NOMO-1 (cell line): Measurements from ENCODE around the gene EBF3.

ENCODE experiments used
- DNase-seq, 2 experiments: peaks; one replicate each; lab custom pipeline; 2025; ENCODE audit not compliant: unreplicated experiment in 2 of 2; lab: John Stamatoyannopoulos, UW

Gene EBF3

DNA sequence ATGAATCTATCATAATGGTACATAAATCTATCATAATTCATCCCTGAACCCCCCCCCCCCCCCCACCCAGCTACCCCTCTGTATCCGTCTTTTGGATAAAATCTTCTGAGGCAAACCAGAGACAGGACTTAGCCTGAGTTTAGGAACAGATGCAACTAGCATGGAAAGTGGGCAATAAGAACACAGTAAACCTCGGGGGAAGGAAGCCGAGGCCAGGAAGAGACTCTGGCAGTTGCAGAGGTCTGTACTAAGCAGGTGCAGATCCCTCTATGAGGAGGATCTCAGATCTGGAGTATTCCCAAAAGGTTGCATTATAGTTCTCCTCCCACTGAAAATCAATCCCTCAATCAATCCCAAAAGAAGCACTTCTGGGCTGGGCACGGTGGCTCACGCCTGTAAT, 87.2 kb downstream of the EBF3 start:
- no peak for DNase-seq

DNA sequence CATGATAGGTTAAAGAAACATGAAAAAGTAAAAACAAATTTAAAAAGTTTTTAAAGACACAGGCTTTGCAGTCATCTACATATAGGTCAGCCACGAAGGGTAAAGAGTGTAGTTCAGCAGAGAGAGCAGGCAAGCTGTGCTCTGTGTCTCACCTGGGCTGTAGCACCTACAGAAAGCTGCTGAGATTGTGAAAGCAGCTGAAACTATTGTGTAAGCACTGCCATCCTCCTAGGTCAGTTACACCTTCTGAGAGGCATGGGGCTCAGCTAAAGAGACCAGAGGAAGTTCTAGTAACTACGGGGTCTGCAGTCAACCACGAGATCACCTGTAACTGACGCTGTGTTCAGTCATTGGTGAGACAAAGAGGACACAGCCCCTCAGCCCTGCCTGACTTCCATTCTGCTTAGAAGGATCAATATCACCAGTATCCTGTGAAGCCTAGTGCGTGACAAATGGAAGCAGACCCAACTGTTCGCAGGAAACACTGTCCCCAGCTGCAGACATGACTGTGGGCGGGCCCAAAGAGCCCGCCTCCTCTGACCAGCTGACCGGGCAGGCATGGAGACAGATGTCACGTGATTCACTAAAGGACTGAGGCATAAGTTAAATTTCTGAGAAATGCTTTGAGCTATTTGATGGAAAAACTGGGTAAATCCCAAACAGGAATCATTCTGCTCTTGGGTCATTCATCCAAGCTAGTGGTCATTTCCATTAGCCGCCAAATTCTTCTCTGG, 87.9 kb downstream of the EBF3 start:
- DNase-seq = no peak

GRCh38 chr10:129873351-129873750, 90.7 kb downstream of the EBF3 start:
- no peak for DNase-seq

GRCh38 chr10:129871966-129872365, 92.1 kb downstream of the EBF3 start:
- DNase-seq = no peak

DNA sequence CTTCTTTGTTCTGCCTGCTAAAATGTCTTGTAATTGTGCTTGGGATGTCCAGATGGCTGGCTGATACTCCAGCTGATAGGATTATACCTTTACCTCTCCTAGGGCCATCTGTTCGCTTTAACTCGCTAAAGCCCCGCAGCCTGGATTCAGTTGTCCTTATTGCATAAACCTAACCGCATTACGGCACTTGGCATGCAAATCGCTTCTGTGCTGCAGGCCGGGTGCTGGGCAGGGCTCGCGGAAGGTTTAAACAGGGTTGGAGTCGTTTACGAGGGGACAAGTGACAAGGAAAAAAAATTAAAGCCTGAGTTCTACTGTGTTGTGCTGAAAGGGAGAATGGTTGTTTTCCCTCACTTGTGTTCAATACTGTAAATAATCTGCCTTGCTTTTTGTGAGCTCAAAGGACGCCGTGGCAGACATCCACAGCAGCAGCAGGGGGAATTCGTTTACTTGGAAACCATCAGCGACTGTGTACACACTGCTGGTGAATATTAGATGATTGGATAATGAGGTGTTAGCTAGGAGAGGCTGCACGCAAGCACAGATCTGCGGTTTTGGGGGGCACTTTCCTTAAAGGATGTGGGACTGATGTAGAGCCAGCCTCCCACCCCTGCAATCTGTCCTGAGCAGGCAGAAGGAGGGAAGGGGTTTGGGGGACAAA, 93.0 kb downstream of the EBF3 start:
- no peak for DNase-seq

- DNase-seq = no peak
Measured at GRCh38 chr10:129870474-129870757, 93.7 kb downstream of the EBF3 start.

DNA sequence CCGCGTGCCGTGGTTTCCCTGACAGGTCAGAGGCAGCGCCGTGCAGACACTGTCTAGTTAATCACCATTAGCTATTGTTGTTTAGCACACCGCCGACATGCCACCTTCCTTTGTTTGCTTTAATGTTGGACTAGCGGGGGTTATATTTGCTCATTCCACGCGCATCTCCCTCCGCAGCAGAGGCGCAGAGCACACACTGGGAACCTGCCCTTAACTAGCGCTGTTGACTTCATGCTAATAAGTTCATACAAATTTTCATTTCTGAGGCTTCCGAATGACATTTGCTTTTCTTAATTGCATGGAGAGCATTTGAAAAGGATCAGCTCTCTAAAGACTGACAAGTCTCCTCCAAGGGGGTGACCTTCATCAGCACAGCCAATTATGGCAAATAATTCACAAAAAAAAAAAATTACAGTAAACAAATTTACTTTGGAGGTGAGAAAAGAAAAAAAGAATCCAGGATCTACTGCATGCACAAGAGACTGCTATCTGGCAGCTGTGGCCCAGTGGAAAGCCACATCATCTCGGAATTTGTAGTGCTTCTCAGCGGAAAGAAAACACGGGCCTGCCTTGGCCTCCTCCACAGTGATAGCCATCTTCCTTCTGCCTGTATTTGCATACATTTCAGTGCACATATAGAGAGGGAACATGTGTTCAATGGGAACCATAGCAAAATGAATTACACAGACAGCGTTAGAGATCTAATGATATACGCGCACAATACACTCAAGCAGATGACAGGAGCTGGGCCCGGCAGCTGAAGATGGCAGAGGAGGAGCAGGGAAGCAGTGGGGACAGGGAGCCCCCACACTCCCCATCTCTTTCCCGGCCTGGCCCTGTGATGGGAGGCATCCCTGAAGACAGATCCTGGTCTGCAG, 94.2 kb downstream of the EBF3 start:
- DNase-seq = no peak

DNA sequence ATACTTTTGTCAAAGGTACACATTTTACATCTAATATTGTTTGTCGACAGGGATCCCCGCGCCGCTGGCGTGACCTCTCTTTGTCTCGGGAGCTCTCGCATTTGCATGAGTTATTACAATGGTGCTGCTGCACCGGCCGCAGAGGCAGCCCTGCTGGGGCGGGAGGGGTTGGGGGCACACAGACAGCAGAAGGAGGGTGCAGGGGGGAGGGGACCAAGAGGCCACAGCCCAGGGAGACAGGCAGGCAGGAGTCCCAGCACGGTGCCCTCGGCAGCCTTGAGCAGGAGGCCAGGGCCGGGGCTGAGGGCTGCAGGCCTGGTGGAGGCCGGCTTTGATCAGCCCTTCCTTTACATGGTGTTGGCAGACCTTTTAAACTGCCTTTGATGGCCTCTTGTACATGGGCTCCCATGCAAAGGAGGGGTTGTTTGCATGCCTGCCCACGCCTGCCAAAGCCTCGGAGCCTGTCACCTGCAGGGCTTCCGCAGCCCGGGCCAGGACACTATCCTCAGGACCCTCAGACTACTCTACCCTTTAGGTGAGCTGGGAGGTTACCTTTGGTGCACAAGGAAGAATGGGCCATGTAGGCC, 95.5 kb downstream of the EBF3 start:
- no peak for DNase-seq

DNA sequence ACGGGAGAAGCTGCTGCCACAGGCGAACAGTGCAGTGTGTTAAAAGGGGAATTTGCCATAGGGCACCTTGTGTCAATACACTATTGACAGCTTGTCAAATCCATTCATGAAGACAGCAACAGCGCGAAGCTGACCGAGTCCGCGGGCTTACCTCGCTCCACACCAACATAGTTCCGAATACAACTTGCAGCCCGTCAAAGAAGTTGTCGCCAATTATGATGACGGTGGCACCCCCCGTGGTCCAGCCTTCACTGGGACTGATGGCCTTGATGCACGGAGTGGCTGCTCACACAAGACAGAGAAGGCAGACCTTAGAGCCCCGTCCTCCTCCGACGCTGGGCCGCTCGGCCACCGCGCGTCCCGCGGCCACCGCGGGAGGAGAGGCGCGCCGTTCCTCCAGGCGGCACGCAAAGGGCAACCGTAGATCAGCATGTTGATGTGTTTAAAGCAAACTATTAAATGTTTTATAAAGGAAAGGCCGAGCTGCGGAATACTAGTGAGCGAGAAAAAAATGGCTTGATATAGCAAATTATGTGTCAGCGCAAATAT, 96.4 kb downstream of the EBF3 start:
- DNase-seq = no peak

- no peak for DNase-seq
Measured at GRCh38 chr10:129866894-129867293, 97.2 kb downstream of the EBF3 start.

DNA sequence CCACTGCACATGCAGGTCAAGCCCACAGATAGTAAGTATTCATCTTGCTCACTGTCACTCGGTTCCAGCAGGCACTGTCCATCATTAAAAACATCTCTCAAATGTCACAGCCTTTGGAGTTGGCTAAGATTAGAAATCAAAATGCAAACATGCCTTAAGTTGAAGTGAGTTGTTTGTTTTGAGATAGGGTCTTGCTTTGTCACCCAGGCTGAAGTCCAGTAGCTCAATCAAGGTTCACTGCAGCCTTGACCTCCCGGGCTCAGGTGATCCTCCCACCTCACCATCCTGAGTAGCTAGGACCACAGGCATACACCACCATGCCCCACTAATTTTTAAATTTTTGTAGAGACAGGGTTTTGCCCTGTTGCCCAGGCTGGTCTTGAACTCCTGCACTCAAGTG, 98.1 kb downstream of the EBF3 start:
- no peak for DNase-seq

- no peak for DNase-seq
Measured at GRCh38 chr10:129865413-129865812, 98.7 kb downstream of the EBF3 start.

DNA sequence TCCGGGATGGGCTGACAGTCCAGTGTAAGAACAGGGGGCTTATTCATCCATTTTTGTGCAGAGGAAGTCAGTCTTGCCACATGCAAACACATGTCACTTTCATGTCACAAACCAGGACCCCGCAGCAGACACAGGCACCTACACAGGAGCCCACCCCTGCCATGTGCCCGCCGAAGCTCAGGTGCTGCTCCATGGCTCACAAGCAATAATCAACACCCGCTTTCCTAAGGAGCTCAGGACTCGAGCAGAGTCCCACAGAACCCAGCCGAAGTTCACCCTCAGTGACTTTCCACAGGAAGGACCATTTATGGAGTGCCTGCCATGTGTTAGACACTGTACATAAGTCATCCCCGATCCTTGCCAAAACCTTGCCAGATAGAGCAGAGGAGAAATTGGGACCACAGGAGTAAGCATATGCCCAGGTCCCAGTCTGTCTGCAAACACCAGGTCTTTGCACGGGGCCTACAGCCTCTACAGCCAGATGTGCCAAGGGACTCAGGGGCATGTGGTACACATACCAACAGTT, 99.4 kb downstream of the EBF3 start:
- DNase-seq = no peak

DNA sequence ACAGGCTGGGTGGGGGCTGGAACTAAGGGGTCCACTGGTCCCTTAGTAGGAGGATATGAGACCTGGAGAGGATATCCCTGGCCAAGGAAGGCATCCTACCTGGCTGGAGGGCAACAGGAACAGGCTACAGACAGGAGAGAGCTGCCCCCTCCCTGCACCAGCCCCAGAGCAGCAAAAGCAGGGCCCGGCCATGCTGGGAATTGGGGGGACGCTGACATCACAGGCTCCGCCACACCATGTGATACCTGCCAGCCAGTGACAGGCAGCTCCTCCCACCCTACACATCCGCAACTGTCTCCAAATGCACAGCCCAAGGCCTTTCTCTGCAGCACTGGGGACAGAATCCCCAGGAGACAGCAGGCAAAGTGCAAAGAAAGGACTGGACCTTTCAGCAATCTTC, 100.0 kb downstream of the EBF3 start:
- no peak for DNase-seq

DNA sequence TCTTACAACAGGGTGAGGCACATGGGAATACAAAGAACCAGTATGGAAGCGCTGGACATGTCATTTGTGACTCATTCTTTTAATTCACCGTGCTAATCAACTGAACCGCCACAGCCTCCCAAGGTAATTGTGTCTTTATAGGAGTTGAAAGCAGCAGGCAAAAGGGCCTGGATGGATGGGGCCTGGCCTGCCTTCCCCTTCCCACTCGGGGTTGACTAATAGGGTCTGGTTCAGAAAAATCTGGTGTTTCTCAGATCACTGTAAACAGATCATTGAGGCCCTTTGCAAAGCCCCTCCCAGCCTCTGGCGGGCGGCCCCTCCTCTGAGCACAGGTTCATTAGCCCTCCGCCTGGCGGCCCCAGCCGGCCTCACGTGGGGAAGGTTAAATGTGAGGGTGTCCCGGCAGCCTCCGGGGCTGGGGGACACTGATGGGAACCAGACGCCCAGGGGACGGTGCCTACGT, 100.8 kb downstream of the EBF3 start:
- no peak for DNase-seq

- DNase-seq = no peak
Measured at GRCh38 chr10:129861776-129862531, 102.1 kb downstream of the EBF3 start.

DNA sequence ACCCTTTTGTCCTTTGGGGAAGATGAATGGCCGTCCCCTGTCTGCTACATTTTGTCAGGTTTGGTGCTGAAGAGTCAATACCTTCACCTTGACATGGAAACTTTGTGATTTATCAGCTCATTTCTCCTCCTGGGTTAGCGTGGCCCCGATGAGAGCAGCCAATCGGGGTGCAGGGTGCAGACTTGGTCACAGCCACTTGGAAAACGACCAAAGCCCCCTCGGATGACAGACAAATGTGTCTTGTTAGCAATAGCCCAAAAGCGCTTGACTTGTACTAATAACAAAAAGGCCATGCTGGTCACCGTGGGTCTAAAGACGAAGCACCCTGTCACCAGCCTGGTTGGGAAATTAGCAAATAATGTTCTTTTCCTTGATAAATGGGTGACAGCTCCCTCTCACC, 103.7 kb downstream of the EBF3 start:
- DNase-seq = no peak

DNA sequence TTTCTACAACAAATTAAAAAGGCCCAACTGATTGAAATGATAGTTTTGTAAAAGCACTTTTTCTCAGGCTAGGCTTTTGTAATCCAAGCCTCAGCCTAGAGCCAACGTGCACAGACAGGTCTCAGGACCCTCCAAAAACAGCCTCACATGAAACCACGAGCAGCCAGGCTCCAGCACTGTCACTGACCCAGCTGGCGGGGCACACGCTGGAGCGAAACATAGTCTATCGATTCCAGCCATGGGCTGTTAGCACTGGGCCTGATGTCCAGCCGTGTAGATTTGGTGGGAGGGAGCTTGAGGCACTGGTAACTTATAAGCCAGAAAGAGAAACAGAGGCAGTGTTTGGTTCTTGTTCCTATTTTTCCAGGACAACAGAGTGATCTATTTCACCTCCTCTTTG, 104.5 kb downstream of the EBF3 start:
- DNase-seq = no peak

- no peak for DNase-seq
Measured at GRCh38 chr10:129857242-129857960, 106.7 kb downstream of the EBF3 start.
